IPS DF 4.7 (cell line): ENCODE results near the gene LELP1.
"Not testable (repeated sequence)": the region's sequence is repeated elsewhere in the genome, so short reads cannot be mapped to it uniquely, and the experiment has no call there.

Experiments used
- DNase-seq: peaks from one replicate; pipeline ENCODE4 v3.0.0-alpha.2; 2013; ENCODE audit warnings: low spot score; ENCODE audit errors: extremely low read depth

The LELP1 gene

DNA sequence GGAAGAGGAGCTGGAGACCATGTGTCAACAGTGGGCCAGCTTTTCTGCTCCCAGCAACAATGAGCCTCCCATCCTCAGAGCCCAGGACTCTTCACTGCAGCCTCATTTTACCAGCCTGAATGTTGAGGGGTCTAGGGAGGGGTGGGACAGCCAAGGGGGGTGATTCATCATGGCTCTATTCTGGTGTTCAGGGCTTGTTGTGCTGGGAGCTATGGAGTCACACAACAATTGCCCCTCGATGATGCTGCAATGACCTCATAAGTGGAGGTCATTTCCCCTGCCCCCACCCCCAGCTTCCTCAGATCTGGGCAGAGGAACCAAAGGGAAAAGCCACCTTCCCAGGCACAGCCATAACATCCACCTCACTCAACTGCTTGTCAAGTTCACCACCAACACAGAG, at the start of gene LELP1:
TSS of gene LELP1 (plus strand) at position 301 of the 400 bp plus-strand sequence. CDS start 1,278 bp downstream, outside the sequence.
- no peak for DNase-seq

DNA sequence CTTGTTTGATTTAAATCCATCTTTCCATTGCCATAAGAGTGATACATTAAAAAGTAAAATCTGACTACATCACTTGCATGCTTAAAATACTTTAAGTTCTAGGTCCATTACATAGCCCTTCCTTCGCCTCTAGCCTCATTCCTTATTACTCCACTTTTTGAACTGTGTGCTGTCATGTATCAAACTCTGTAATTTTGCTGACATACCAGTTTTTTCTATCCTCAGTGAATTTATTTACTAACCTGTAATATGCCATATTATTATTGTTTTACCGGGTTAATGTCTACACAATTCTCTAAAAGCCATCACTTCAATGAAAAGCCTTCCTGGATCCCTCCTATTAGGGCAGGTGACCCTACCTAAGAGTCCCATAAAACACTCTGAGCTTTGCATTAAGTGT, 47.7 kb upstream of the LELP1 start:
- DNase-seq: no peak

DNA sequence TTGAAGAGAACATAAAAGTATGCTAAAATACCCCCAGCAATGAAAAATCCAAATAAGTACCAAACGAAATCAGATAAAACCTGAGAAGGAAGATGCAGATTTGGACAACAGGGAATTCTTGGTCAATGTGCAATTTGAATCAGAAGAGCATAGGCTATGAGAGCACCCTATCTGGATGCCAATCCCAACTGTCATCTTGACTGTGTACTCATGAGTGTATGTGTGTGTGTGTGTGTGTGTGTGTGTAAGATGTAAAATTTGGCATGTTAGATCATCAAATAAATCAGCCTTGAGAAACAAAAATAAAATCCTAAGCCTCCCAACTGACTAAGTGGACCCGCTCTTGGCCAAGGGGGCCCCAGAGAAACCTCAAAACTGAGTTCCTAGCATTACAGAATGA, 34.5 kb upstream of the LELP1 start:
- DNase-seq: no peak

DNA sequence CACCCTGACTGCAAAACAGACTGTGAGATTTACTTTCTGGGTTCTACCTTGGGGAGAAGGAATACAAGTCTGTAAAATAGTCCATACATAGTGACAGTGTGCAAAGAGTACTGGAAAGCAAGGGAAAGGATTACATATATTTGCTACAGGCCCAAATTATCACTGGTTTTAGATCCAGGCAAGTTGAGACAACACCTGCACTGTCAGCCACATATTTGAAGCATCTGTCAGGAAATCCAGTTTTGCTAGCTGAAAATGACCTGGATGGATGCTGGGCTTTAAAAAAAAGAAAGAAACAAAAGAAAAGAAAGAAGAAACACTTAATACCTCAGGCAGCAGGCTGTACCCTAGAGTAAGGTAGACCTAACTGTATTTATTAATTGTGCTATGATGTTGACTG, 28.6 kb upstream of the LELP1 start:
- DNase-seq: no peak

DNA sequence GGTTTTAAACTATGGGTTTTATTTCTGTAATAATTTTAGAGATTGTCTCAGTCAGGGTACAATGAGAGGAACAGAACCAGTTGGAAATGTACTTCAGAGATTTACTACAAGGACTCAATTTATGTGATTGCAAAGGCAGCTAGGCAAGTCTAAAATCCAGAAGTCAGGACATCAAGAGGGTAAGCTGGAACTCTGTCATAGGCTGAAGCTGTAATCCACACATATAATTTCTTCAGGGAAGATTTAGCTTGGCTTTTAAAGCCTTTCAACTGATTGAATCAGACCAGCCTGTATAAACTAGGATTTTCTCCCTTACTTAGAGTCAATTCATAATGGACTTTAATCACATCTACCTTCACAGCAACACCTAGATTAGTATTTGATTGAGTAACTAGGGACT, 24.3 kb upstream of the LELP1 start:
- DNase-seq: no peak

DNA sequence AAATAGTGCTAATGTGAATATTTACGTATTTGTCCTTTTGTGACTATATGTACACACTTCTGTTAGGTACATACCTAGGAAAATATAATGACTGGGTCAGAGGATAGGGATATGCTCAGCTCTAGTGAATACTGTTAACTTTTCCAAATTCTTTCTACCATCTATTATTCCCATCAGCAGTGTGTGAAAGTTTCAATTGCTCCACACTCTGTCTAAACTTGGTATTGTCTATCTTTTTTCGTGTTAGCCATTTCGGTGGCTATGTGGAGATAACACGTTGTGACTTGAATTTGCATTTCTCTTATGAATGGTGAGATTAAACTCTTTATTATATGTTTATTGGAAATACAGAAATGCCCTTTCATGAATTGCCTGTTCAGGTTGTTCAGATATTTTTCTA, 22.7 kb upstream of the LELP1 start:
- no peak for DNase-seq

DNA sequence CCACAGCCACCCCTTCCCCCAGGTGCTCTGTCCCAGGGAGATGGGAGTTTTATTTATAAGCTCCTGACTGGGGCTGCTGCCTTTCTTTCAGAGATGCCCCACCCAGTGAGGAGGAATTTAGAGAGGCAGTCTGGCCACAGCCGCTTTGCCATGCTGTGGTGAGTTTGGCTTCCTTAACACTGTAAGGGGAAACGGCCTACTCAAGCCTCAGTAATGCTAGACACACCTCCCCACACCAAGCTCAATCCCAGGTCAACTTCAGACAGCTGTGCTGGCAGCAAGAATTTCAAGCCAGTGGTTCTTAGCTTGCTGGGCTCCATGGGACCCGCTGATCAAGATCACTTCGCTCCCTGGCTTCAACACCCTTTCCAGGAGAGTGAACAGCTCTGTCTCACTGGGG, 14.9 kb upstream of the LELP1 start:
- not testable (repeated sequence) for DNase-seq

DNA sequence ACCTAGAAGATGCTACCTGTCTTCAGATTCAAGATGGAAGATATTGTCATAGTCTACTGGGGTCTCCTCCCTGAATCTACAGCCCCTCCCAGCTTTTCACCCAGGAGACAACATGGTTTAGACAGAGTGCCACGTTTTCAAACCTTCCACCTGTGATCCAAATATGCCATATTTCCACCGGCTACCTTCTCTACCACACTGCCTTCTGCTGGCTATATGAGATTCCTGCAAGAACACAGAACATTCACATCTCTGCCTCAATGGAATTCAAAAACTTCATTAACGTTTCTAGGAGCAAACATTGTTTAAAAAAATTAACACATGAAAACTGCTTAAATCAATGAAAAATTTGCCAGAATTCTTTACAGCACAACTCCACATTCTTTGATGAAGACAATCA, 12.9 kb upstream of the LELP1 start:
- peak; percentile 7 for DNase-seq

DNA sequence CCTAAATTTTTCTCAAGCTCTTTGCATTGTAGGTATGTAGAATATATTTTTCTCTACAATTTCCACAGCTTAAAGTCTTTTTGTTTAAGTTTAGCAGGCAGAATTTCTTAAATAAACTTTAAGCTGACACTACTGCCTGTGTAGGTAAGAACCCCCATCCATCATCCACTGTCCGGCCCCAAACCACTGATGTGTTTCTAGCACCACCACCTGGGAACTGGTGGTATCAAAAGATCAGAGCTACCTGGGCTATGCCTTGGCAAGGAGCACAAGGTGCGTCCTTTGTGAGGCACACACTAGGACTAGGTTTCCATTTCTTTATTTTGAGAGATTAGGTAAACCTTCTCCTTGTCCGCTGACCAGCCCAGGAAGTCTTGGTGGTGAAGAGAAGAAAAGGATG, 10.5 kb upstream of the LELP1 start:
- peak; percentile 44 for DNase-seq

DNA sequence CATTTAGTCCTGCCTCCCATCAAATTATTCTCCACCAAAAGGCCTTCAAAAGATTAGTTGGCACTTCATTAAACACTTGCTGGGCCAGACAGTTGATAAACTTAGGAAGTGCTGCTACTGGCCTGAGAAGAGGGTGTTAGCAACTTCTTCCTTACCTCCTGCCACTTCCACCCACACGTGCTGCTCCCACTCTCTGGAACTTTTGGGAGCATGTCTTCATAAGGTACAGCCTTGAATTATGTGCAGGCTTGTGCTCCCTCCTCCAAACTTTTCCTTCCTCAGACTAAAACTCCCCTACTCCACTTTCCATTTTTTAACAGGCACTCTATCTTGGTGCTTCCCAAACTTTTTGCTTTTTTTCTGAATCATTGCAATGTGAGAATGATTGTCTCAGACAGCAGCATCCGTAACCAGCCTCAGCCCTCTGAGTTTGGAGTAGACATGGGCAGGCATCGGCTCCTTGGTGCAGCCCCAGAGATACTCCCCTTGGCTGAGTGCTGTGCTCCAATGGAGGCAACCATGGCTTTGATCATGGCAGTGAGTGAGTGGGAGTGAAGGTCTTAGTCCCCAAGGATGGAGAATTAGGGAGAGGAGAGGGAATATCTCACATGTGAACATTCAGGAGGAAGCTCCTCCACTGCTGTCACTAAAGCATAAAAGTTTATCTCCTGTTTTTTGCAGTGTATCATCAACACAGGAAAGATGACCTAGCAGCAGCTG, 8.7 kb upstream of the LELP1 start:
- no peak for DNase-seq

DNA sequence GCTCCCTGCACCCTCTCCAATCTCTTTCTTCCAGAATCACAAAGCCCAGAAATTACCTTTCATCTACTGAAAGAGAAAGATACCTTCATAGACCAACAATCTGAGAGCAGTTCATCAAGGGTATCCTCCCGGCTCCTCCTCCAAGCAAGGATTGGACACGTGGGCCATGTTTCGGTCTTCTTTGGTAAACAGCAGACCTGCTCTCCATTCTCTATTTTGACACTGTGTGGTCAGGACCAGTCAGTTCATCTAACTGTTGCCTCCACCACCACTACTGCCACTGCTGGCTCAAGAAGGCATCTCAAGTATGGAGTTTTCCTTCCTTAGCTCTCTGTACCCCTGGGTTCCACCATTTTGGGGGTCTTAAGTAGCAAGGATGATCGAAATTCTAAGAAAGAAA, 8.0 kb upstream of the LELP1 start:
- DNase-seq: no peak

DNA sequence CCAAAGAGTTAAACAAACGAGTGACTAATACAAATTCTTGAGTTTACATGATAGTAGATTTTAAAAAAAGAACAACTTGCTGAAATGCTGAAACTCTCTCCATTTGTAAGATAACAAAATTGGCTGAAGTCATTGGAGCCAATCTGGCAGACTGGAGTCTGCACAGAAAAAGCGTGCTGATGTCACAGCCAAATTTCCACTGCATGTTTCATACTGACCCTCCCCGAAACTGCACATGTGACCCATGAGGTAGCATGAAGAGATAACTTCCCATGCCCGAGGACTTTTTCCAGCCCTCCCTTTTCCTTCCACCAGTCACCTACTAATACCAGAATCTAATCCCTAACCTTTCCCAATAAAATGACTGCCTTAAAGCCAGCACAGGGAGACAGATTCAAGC, 1.2 kb upstream of the LELP1 start:
- no peak for DNase-seq

DNA sequence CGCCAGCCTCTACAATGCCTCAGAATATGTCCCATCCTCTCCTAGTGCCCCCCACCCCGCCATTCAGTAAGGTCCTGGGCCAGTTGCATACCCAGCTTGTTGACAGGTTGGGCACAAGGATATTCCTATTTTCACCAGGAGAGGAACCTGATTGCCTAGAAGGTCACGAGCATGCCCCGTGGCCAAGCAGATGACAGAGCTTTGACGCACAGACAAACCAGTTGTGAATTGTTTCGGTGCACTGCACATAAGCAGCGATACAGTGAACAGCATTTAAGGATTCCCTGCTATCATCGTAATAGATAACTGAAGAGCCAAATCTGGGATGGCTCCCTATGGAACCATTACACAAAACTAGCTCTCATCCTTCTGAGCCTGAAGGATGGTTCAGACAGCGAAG, 3.4 kb downstream of the LELP1 start:
- DNase-seq: no peak

DNA sequence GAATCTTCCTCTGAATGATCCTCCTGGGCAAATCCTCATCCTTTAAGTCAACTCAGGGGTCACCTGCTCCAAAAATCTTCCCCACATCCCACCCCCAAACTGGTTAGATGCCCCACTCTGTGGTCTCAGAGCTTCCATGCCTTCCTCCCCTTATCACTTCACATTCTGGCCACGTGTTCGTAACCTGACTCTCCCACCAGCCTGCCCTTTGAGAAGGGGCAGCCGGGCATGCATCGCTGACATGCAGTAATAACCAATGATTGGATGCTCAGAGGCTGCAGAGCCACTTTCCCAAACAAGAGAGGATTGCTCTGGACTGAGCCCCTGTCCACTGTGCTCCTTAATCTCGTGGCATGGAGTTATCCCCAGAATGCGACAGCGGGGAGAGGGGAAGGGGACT, 7.0 kb downstream of the LELP1 start:
- no peak for DNase-seq

DNA sequence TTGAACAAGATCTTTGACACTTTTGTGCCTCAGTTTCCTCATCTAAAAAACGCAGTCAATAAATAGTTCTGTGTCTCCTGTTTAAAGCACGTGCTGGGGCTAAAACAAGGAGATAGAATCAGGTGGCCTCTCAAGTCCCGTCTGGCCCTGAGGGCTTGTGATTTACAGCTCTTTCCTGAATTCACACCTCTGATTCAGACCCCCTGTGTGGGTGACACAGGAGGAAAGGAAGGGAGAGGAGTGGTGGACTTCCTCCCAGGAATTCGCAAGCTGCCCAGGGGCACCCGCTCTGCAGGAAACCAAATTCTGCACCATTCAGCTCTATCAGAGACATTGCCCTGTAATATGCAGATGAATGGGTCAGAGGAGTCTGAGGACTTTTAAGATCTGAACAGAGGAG, 9.0 kb downstream of the LELP1 start:
- no peak for DNase-seq

DNA sequence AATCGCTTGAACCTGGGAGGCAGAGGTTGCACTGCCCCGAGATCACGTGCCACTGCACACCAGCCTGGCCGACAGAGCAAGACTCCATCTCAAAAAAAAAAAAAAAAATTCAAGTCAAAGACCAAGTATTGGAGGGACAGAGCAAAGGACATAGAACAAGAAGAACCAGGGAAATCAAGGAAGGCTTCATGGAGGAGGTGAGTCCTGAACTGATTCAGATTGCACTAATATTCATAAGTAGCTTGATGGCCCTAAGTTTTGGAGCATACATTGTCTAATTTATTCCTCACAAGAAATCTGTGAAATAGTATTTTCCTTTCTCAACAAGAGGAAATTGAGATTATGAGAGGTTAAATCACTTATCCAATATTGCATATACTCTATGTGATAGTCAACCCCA, 10.3 kb downstream of the LELP1 start:
- no peak for DNase-seq

DNA sequence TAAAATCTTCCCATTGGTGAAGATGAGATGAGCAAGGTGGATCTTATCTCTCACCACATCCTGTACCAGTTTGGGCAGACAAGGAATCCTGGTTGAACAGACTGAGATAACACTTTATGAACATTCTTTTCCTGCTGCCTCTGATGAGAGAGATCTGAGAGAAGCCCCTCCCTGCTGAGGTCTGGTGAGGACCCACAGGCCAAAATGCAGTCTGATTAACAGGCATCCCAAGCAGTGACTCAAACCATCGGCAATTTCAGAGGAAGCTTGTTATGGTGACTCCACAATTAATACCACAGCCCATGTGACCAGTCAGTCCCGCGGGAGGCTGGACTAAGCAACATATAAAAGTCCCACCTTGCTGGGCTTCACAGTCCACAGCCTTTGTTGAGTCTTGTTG, 14.0 kb downstream of the LELP1 start, which contains the start of gene PRR9:
TSS of gene PRR9 (plus strand) at position 373 of the 400 bp plus-strand sequence. CDS start 561 bp downstream, outside the sequence.
- no peak for DNase-seq

DNA sequence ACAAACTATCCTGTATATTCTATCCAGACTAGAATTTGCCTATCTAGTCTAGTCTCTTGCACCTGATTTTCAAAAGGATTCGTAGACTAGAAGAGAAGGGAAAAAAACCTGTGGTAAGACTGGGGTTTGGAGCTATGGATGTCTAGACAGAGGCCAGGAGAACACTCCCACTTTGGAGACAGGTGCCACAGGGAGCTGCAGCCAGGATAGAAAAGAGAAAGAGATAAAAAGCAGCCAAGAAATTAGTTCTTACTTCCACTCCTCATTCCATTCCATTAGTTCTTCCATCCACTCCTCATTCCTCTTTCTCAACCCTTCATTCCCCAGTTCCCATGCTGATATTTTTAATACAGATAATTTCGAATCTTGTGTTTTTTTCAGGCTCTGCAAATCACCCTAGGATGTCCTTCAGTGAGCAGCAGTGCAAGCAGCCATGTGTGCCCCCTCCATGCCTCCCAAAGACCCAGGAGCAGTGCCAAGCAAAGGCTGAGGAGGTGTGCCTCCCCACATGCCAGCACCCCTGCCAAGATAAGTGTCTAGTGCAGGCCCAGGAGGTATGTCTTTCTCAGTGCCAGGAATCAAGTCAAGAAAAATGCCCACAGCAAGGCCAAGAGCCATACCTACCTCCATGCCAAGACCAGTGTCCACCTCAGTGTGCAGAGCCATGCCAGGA, 14.7 kb downstream of the LELP1 start:
- no peak for DNase-seq

DNA sequence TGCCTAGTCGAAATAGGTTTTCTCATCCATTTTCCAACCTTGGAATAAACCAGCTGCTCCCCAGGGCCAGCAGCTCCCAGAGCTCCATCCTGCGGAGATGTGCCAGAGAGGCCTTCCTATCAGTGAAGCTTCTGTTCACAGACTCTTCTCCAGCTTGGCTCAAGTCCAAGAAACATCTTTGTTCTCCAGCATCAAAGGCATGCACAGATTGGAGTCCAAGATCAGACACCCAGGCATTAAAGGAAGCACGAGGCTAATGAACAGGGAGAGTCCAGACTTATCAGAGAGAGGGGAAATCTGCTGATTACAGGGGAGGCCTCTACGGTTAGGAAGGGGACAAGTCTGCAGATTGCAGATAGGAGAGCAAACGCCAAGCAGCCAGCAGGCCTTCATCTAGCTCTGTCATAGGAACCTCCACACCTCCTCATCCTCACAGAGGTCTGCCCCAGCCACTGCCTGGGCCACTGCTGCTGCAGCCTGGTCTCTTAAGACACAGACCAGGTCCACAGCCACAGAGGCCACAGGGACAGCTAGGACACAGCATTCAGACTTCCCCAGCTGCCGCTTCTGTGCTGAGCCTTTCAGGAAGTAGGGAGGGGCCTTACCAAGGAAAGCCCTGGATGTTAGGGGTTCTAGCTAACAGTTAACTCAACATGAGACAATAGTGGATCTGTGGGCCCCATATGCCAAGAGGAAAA, 17.5 kb downstream of the LELP1 start:
- DNase-seq: no peak

DNA sequence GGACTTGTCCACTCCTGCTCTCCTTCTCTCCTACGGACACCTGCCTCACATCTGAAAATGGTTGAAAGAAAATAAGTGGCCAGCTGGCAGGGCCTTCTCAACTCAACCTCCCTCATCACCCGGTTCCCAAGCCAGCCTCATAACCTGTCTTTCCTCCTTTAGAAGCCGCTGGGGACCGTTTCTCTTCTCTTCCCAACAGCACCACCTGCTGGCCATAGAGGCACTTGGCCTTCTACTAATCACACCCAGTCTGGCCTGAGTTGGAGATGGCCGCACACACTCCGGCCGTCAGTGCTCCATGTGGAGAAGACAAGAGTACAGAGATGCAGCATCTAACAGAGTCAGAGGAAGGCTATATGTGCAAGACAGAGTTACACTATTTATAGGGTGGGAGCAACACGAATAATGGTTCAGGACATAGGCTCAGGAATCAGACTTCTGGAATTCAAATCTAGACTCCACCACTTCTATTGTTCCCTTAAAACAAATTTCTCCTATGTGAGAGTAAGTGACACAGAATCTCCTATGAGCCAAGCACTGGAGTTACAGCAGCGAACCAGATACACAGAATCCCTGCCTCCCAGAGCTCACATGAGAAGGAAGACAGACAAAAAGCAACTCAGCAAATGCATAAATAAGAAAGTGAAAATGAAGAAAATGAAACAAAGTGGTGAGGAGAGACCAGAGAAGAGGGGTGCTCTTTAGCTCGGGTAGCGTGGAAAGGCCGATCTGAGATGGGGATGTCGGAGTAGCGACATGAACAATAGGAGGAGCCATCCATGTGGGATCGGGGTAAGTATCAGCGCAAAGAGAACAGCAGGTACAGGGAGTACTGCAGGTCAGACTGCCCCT, 20.0 kb downstream of the LELP1 start:
- not testable (repeated sequence) for DNase-seq

DNA sequence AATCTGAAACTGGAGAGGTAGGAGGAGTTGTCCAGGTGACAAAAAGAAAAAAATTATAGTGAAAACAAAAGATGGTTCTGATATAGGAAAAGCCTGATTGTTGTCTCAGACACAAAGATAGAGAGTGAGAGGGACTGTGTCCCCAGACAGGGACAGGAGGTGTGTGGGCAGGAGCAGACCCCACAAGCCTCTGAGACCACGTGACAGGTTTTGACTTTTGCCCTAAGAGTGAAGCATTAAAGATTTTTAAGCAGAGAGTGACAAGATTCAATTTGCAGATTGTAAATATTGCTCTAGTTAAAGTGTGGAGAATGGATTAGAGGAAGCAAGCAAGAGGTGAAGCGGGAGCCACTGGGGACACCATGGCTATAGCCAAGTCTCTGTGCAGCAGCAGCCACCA, 24.6 kb downstream of the LELP1 start:
- DNase-seq: no peak

DNA sequence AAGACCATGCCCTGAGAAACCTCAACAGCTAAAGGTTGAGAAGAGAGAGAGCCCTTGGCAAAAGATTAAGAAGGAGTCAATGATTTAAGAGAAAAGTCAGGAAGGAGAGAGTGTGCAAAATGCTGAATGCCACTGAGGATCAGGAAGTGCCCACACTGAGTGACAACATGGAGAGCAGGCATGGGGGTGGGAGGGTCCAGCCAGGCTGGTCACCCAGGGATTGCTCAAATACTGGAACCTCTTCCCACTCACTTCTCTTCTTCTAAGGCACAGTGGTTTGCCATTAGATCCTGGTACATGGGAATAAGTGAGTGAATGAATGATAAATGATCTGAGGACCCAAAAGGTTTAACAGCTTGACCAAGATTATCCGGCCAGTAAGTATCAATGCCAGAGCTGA, 25.3 kb downstream of the LELP1 start:
- DNase-seq: no peak
